ENCODE data around the gene NCKAP1. TPM values are rescaled to one million over a fixed set of nuclear protein-coding genes. Genes with fewer than 3 reads are reported as not detected.
"Not testable (repeated sequence)": the region's sequence is repeated elsewhere in the genome, so short reads cannot be mapped to it uniquely, and the experiment has no call there.

Gene NCKAP1
- total RNA-seq, 1 donor: 167 TPM

- no peak for DNase-seq (ENCODE audit: low read depth)
- H3K4me3 ChIP-seq (ENCODE audit: low read depth, low read length): no peak overlapping the region
- TF ChIP-seq, protein P1, sequence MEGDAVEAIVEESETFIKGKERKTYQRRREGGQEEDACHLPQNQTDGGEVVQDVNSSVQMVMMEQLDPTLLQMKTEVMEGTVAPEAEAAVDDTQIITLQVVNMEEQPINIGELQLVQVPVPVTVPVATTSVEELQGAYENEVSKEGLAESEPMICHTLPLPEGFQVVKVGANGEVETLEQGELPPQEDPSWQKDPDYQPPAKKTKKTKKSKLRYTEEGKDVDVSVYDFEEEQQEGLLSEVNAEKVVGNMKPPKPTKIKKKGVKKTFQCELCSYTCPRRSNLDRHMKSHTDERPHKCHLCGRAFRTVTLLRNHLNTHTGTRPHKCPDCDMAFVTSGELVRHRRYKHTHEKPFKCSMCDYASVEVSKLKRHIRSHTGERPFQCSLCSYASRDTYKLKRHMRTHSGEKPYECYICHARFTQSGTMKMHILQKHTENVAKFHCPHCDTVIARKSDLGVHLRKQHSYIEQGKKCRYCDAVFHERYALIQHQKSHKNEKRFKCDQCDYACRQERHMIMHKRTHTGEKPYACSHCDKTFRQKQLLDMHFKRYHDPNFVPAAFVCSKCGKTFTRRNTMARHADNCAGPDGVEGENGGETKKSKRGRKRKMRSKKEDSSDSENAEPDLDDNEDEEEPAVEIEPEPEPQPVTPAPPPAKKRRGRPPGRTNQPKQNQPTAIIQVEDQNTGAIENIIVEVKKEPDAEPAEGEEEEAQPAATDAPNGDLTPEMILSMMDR (IDR thresholded peaks at IDR 0.05; ENCODE audit: insufficient read depth, low read length): no peak
Observed at GRCh38 chr2:182887093-182887492, 151.2 kb downstream of the NCKAP1 start.

DNA sequence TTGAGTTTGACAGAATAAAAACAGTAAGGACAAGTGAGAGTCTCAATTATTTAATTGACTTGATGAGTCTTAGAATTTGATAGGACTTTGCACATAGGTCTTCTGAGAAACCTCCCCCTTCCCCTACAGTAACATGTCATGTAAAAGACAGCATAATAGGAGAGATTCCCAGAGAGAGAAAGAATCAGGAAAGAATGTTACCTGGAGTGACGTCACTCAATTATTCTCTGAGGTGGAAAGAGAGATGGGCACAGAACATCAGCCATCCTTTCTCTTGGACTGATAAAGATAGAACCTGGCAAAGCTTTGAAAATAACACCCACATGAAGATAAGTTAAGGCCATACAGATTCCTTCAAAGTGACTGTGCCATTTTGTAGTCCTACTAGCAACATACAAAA lies 152.5 kb downstream of the NCKAP1 start:
- TF ChIP-seq, protein P1 (IDR thresholded peaks at IDR 0.05; ENCODE audit: insufficient read depth, low read length): no peak
- H3K4me3 ChIP-seq (ENCODE audit: low read depth, low read length): no peak overlapping the region
- no peak for DNase-seq (ENCODE audit: low read depth)

DNA sequence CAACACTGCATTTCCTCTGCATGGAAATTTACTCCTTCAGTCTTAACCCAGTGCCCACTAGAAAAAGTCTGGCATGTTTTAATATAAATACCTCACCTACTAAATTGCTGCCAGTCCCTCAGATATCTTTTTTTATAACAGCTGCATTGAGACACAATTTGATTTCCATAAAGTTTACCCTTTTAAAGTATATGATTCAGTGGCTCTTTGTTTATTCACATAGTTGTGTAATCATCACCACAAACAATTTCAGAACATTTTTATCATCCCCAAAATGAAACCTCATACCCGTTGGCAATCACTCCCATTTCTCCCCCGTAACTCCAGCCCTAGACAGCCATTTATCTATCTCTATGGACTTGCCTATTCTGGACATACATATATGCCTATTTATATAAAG lies 154.8 kb downstream of the NCKAP1 start:
- no peak for DNase-seq (ENCODE audit: low read depth)
- no peak overlapping the region for H3K4me3 ChIP-seq (ENCODE audit: low read depth, low read length)
- TF ChIP-seq, protein P1 (IDR thresholded peaks at IDR 0.05; ENCODE audit: insufficient read depth, low read length): no peak

- H3K4me3 ChIP-seq (ENCODE audit: low read depth, low read length); DNase-seq (ENCODE audit: low read depth): not testable (repeated sequence)
Observed at GRCh38 chr2:182880100-182880499, 158.2 kb downstream of the NCKAP1 start.

GRCh38 chr2:182876653-182877052 lies 161.6 kb downstream of the NCKAP1 start:
- DNase-seq (ENCODE audit: low read depth); H3K4me3 ChIP-seq (ENCODE audit: low read depth, low read length): not testable (repeated sequence)

- TF ChIP-seq, protein P1 (IDR thresholded peaks at IDR 0.05; ENCODE audit: insufficient read depth, low read length): no peak
- no peak overlapping the region for H3K4me3 ChIP-seq (ENCODE audit: low read depth, low read length)
- no peak for DNase-seq (ENCODE audit: low read depth)
Observed at GRCh38 chr2:182870227-182870626, 168.0 kb downstream of the NCKAP1 start.

GRCh38 chr2:182868054-182868796 lies 170.0 kb downstream of the NCKAP1 start:
- no peak overlapping the region for H3K4me3 ChIP-seq (ENCODE audit: low read depth, low read length)

More at GRCh38 chr2:182868054-182868796, 170.0 kb downstream of the NCKAP1 start:
- TF ChIP-seq, protein P1 (IDR thresholded peaks at IDR 0.05; ENCODE audit: insufficient read depth, low read length): no peak
- no peak for DNase-seq (ENCODE audit: low read depth)
